22Rv1 (cell line): ENCODE data around the gene SELENOS.
A peak's percentile ranks its signal among the peaks of the same experiment; 100 is the strongest.

Source experiments
- H3K27ac ChIP-seq: fragments of 450-650 bp; 2 replicates; pipeline ENCODE4 v1.5.1; 2017
- CTCF ChIP-seq: fragments of 450-650 bp; IDR thresholded peaks from 2 replicates; pipeline ENCODE4 v1.5.1; 2017; ENCODE audit warnings: mild to moderate bottlenecking
- ZFX ChIP-seq: fragments of 450-650 bp; IDR thresholded peaks from 2 replicates; pipeline ENCODE4 v1.6.1; 2017; ENCODE audit warnings: antibody characterized with exemption, borderline replicate concordance

The SELENOS gene

GRCh38 chr15:101272584-101272983 is 4.7 kb downstream of the SELENOS start:
- TF ChIP-seq ZFX (no peak), CTCF (no peak)
- H3K27ac ChIP-seq: no peak overlapping the region

- TF ChIP-seq CTCF (peak; percentile 77), ZFX (no peak)
- H3K27ac ChIP-seq: no peak overlapping the region
Measured at GRCh38 chr15:101269479-101270223, 7.6 kb downstream of the SELENOS start.

- TF ChIP-seq CTCF (no peak), ZFX (no peak)
- H3K27ac ChIP-seq: peak overlapping the region; percentile 34
Measured at GRCh38 chr15:101267320-101268104, 9.8 kb downstream of the SELENOS start.

- TF ChIP-seq CTCF (no peak), ZFX (no peak)
- H3K27ac ChIP-seq: peak overlapping the region; percentile 34; the same call in 1 of the 2 replicates
Measured at GRCh38 chr15:101266787-101267186, 10.5 kb downstream of the SELENOS start.

- H3K27ac ChIP-seq: no peak overlapping the region
Measured at GRCh38 chr15:101266034-101266433, 11.3 kb downstream of the SELENOS start.

GRCh38 chr15:101264911-101265641 is 12.2 kb downstream of the SELENOS start:
- TF ChIP-seq ZFX (no peak), CTCF (no peak)
- no peak overlapping the region for H3K27ac ChIP-seq

More at GRCh38 chr15:101266034-101266433, 11.3 kb downstream of the SELENOS start:
- TF ChIP-seq CTCF (no peak), ZFX (no peak)

- no peak overlapping the region for H3K27ac ChIP-seq
- TF ChIP-seq CTCF (no peak), ZFX (no peak)
Measured at GRCh38 chr15:101264011-101264410, 13.3 kb downstream of the SELENOS start.
